HG02798 (cell line): ENCODE results near the gene FLVCR2.
A peak's percentile ranks its signal among the peaks of the same experiment; 100 is the strongest.
"Not testable (repeated sequence)": the region's sequence is repeated elsewhere in the genome, so short reads cannot be mapped to it uniquely, and the experiment has no call there.

Experiments
- ATAC-seq: cut with Tn5 transposase; IDR thresholded peaks from one replicate; pipeline ENCODE4 v1.9.1; 2021; ENCODE audit warnings: mild to moderate bottlenecking; ENCODE audit not compliant: unreplicated experiment, poor library complexity

FLVCR2 gene

DNA sequence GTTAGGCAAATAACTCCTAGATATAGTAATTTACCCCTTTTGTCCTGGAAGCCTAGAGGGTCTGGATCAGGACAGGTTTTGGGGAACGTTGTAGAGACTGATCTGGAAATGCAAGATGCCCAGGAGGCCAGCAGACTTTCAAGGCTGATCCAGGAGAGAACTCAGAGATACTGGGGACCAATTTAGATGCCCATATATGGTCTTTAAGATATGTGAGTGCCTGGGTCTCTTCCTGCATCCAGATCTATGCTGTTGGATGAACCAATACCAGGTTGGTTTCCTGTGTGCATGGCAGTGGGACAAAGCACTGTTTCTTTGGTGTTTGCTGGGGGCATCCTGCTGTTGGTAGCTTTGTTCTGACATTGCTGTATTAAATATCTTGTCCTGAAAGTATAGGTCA, 76.8 kb downstream of the FLVCR2 start:
- ATAC-seq = no peak

GRCh38 chr14:75657331-75657730, 78.9 kb downstream of the FLVCR2 start:
- no peak for ATAC-seq

- no peak for ATAC-seq
These were observed 80.5 kb downstream of the FLVCR2 start for GRCh38 chr14:75658957-75659356.

- ATAC-seq = no peak
These were observed 81.8 kb downstream of the FLVCR2 start for GRCh38 chr14:75660238-75660629.

DNA sequence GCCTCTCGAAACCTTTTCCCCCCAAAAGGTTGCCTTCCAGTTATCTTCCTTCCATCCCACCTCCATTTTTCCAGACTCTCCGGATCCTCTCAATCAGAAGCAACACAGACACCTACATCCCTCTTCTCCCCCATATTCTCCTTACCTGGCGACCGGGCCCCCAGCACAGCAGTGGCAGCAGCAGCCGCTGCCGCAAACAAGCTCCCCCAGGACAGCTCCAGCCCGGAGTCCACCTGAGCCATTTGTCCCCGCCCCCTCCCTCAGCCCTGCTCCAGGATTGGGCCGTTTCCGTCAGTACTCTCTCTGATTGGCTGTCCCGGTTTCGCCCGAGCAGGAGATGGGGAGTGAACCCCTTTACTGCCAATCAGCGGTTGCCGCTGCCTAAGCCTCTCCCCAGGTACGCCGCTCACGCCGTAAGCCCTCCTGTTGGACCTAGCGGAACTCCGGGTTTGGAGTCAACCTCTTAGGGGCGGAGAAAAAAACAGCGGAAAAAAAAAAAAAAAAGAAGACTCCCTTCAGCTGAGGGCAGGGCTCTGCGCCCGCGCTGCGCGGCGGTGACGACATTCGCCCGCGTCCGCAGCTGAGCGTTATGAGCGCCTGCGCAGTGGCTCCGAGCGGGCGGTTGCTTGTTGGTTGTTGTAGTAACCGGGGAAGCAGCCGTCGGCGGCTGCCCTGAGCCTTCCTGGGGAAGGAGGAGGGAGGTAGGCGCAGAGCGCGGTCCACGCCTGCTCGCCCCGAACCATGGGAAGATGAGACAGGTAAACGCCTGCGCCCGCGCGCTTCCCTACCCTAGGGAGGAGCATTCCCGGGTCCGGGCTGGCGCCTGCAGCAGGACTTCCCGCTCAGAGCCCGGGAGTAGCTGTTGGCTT, 82.4 kb downstream of the FLVCR2 start, which contains the start of the genes ERG28 and TTLL5:
TSS of gene ERG28 (minus strand) at position 247 of the 869 bp plus-strand sequence. CDS start 3,374 bp downstream, outside the sequence.
TSS of gene TTLL5 (plus strand) at position 617 of the 869 bp plus-strand sequence. CDS start 1,904 bp downstream, outside the sequence.
- peak; percentile 98 for ATAC-seq

- no peak for ATAC-seq
These were observed 83.0 kb downstream of the FLVCR2 start for GRCh38 chr14:75661499-75661814.

DNA sequence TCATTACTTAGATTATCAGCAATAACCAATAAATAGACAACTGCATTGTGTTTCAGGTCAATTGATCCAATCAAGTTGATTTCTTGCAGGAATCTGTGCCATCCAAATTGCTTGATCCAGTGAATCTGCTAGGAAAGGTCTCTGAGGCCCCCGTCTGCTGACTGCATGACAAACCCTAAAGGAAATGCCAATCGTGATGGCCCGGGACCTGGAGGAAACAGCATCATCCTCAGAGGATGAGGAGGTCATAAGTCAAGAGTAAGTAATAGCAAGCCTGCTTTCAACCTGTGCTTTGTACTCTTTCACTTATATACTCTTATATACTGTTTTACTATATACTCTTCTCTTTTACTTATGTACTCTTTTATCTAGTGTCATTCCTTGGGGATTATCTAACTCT, 84.5 kb downstream of the FLVCR2 start:
- ATAC-seq = no peak

GRCh38 chr14:75667099-75667765, 88.8 kb downstream of the FLVCR2 start:
- ATAC-seq = no peak

GRCh38 chr14:75672605-75673192, 94.3 kb downstream of the FLVCR2 start:
- no peak for ATAC-seq

DNA sequence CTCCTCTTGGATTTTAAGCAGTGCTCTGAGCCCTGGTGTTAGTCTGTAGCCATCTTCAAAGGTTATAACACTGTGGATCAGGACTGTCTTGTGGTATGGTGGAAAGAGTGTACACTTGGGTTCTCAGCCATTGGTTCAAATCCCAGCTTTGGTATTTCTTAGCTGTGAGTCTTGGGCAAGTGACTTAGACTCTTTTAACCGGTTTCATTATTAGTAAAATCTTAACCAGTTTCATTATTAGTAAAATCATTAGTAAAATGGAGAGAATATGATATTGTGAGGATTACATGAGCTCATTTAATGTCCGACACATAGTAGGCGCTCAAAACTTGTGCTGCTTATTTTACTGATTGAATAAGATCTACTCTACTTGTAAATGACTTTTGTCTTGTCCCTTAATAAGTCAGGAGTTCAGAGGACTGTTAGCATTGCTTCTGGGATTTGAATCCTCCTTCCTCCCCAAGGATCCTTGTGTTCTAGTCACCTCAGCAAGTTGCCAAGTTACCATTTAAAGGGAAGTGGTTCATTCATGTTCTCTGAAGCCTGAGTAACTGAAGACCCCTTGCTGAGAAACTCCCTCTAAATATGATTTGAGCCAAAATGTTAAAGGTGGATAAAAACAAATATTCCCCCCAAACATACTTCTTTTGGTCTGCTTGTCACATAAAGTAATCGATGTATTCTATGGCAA, 95.1 kb downstream of the FLVCR2 start:
- no peak for ATAC-seq

DNA sequence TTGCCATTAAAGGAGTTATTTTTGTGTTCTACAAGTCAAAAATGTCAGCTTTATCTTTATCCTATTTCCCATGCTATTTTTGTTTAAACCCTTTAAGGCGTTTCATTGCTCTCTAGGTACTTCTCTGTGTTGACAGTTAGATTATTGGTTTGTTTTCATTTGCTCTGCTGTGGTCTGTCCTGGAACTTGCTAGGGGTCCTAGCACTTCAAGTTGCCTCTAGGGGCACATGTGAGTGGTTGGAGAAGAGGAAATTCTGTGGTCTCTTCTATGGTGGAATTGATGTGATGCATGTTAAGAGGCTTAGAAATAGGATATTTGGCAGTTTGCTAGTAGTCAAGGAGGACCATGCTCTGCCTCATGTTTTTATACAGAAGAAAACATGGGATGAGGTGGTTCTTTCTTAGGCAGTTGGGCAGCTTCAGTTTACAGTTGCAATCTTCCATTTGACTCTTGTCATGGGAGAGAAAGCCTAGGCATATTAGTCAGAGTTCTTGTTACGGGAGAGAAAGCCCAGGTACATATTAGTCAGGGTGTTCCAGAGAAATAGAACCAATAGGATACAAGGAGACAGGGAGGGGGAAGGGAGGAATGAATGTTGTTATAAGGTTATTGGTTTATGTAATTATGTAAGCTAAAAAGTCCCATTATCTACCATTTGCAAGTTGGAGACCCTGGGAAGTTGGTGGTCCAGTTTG, 97.0 kb downstream of the FLVCR2 start:
- ATAC-seq = no peak

DNA sequence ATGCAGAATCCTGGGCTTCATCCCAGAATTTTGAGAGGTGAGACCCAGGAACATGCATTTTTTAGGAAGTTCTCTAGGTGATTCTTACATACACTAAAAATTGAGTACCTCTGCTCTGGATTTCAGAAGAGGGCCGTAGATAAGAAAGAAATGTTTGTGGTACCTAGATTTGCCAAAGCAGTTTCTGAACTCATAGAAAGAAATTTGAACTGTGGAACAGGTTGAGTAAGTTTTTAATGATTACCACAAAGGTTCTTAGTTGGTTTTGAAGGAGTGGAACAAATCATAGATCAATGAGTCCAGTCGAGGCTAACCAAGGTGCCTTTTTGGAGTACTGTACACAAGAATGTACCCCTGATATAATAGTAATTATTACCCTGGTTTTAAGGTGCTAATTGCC, 107.5 kb downstream of the FLVCR2 start:
- no peak for ATAC-seq

- ATAC-seq = no peak
These were observed 110.6 kb downstream of the FLVCR2 start for GRCh38 chr14:75689012-75689411.

GRCh38 chr14:75690010-75690409, 111.6 kb downstream of the FLVCR2 start:
- no peak for ATAC-seq

DNA sequence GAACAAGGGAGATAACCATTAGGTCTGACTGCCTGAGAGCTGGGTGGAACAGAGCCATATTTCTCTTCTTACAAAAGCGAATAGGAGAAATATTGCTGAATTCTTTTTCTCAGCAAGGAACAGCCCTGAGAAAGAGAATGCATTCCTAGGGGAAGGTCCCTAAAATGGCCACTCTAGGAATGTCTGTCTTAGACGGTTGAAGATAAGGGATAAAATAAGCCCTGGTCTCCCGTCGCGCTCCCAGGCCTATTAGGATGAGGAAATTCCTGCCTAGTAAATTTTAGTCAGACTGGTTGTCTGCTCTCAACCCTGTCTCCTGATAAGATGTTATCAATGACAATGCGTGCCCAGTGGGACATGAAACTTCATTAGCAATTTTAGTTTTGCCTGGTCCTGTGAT, 116.6 kb downstream of the FLVCR2 start:
- not testable (repeated sequence) for ATAC-seq

DNA sequence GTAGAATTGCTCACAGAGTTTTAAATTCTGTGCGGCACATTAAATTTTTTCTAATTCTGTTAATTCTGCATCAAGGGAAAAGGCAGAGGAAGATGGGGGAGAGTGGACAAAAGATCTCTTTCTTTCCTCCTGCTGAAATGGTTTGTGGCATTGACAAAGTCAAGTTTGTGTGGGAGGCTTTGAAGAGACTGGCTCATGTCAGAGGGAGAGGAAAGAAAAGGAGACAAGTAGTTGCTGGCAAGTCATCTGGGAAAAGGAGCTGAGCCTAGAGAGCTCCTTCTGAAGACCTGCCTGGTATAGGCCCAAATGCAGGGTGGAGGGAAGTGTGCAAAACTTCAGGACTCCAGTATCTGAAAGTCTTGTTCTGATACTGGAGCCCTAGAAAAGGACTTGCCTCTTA, 119.0 kb downstream of the FLVCR2 start:
- ATAC-seq = no peak
